ENCODE results near the gene CEP70. TPM values are rescaled to one million over a fixed set of nuclear protein-coding genes. Genes with fewer than 3 reads are reported as not detected.

CEP70 gene
- total and polyA plus RNA-seq, 4 donors: 6.9 to 26.5 (median 9.1) TPM

GRCh38 chr3:138587374-138587773 lies 6.7 kb downstream of the CEP70 start:
- peaks cover 0 to 4% (median 2%) of the 10 kb centered on the region in 4 donors for H3K36me3 ChIP-seq (ENCODE audit: control insufficient read depth in 4 of 4, insufficient read depth in 3 of 4, low read depth in 1 of 4, low read length in 3 of 4)
- H3K27me3 ChIP-seq (ENCODE audit: control insufficient read depth in 4 of 4, insufficient read depth in 4 of 4, low read length in 3 of 4): no peaks in the 10 kb centered on the region
- no peak for DNase-seq (ENCODE audit: low spot score)
- H3K4me3 ChIP-seq (ENCODE audit: low read depth in 1 of 3, low read length in 3 of 3): no peak overlapping the region
- peaks cover 0 to 8% (median 5%) of the 10 kb centered on the region in 4 donors for H3K4me1 ChIP-seq (ENCODE audit: control insufficient read depth in 4 of 4, insufficient read depth in 4 of 4, low read length in 3 of 4)
- no peak overlapping the region for H3K27ac ChIP-seq (ENCODE audit: low read depth in 1 of 2, low read length in 2 of 2)
- H3K9ac ChIP-seq (ENCODE audit: low read depth in 1 of 2, low read length in 2 of 2): no peak overlapping the region
- TF ChIP-seq RXRA (IDR thresholded peaks at IDR 0.05) (no peak), TAF1 (conservative IDR thresholded peaks at IDR 0.05) (no peak), HNF4G (IDR thresholded peaks at IDR 0.05) (no peak), HNF4A (conservative IDR thresholded peaks at IDR 0.05) (no peak), EGR1 (IDR thresholded peaks at IDR 0.05; ENCODE audit: low read depth in 2 of 2) (no peak), NR2F2 (IDR thresholded peaks at IDR 0.05) (no peak), FOXA2 (IDR thresholded peaks at IDR 0.05) (no peak), MAX (IDR thresholded peaks at IDR 0.05) (no peak), JUND (IDR thresholded peaks at IDR 0.05) (no peak), SP1 (IDR thresholded peaks at IDR 0.05) (no peak), GABPA (IDR thresholded peaks at IDR 0.05 in 1 of 2, conservative IDR thresholded peaks at IDR 0.05 in 1 of 2) (no peak), YY1 (IDR thresholded peaks at IDR 0.05) (no peak), FOXA1 (IDR thresholded peaks at IDR 0.05) (no peak), REST (IDR thresholded peaks at IDR 0.05) (no peak), ZBTB33 (IDR thresholded peaks at IDR 0.05) (no peak), ATF3 (IDR thresholded peaks at IDR 0.05) (no peak)
- TF ChIP-seq, protein P1, sequence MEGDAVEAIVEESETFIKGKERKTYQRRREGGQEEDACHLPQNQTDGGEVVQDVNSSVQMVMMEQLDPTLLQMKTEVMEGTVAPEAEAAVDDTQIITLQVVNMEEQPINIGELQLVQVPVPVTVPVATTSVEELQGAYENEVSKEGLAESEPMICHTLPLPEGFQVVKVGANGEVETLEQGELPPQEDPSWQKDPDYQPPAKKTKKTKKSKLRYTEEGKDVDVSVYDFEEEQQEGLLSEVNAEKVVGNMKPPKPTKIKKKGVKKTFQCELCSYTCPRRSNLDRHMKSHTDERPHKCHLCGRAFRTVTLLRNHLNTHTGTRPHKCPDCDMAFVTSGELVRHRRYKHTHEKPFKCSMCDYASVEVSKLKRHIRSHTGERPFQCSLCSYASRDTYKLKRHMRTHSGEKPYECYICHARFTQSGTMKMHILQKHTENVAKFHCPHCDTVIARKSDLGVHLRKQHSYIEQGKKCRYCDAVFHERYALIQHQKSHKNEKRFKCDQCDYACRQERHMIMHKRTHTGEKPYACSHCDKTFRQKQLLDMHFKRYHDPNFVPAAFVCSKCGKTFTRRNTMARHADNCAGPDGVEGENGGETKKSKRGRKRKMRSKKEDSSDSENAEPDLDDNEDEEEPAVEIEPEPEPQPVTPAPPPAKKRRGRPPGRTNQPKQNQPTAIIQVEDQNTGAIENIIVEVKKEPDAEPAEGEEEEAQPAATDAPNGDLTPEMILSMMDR (IDR thresholded peaks at IDR 0.05; ENCODE audit: low read depth, low read length, missing input control): no peak
- no peaks in the 10 kb centered on the region for H3K9me3 ChIP-seq (ENCODE audit: control insufficient read depth in 4 of 4, low read length in 3 of 4)
- 98% methylated on average over 1 of the region's 1 CpG for WGBS

Measured in liver (tissue), 9 donors.